Stimulated activated CD4-positive, alpha-beta T cell treated with anti-CD3 and anti-CD28 coated beads, TNF-alpha, amount 100 ng/mL, for 48 hours (primary cell): Measurements from ENCODE around the gene TMUB2.

Source experiments
- DNase-seq, 3 donors: peaks; one replicate each; pipeline ENCODE4 v3.0.0-alpha.2; 2020; ENCODE audit warnings: low read depth in 3 of 3

The TMUB2 gene

DNA sequence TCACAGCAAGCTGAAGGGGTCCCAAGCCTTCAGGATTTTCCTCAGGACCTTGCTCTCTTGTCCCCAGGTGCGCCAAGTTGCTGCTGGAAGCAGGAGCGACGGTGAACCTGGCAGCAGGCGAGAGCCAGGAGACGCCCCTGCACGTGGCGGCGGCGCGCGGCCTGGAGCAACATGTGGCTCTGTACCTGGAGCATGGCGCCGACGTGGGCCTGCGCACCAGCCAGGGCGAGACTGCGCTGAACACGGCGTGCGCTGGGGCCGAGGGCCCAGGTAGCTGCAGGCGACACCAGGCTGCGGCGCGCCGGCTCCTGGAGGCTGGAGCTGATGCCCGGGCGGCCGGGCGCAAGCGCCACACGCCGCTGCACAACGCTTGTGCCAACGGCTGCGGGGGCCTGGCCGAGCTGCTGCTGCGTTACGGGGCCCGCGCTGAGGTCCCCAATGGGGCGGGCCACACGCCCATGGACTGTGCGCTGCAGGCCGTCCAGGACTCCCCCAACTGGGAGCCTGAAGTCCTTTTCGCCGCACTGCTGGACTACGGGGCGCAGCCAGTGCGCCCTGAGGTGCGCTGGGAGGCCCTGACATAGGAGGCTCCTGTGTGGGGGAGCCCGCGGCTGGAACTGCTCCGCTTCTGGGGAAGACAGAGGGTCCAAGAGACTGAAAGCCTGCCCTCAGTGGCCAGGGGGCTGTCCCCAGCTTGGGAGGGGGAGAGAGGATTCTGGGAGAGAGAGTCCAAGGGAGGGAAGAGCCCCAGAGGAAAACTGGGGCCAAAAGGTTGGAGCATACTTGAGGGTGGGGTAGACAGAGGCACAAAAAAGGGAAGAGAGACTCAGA, 9.9 kb upstream of the TMUB2 start:
- no peak for DNase-seq

DNA sequence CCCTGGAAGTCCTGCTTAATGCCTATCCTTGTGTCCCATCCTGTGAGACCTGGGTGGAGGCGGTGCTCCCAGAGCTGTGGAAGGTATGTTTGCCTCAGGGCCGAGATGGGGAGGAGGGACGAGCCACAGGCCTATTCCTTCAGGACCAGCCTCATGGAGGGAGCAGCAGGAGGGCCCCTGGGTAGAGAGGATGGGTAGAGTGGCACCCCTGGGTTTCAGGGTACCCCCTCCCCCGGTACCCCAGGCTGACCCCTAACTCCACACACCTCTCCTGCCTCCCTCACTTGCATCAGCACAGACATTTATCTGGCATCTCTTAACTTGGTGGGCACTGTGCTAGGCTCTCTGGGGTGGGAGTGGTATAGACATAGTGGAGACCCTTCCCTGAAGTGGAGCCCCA, 9.1 kb upstream of the TMUB2 start:
- DNase-seq: no peak

DNA sequence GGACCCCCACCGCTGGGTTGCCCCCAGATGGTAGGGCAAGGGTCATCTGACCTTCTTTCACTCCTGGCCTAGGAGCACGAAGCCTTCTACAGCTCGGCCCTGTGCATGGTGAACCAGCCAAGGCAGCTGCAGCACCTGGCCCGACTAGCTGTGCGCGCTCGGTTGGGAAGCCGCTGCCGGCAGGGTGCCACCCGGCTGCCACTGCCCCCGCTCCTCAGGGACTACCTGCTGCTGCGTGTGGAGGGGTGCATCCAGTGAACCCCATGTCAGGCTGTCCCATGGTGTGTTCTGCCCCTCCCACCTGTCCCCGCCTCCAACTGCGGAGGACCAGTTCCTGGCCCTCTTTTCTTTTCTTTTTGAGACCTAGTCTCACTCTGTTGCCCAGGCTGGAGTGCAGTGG, 8.6 kb upstream of the TMUB2 start:
- no peak for DNase-seq

DNA sequence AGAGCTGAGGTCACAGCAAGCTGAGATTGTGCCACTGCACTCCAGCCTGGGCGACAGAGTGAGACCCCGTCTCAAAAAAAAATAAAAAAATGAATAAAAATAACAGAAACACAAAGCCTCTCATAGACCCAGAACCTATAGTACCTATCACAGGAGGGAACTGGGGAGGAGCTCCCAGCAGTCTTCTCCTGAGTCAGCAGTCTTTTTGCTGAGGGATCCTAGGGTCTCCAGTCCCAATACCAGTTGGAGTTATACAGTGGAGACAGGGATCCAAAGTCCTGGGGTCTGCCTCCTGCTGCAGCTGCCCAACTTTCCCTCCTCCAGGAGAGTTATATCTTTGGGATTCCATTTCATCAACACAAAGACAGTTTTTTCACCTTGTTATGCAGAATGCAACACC, 3.7 kb upstream of the TMUB2 start:
- DNase-seq: no peak

DNA sequence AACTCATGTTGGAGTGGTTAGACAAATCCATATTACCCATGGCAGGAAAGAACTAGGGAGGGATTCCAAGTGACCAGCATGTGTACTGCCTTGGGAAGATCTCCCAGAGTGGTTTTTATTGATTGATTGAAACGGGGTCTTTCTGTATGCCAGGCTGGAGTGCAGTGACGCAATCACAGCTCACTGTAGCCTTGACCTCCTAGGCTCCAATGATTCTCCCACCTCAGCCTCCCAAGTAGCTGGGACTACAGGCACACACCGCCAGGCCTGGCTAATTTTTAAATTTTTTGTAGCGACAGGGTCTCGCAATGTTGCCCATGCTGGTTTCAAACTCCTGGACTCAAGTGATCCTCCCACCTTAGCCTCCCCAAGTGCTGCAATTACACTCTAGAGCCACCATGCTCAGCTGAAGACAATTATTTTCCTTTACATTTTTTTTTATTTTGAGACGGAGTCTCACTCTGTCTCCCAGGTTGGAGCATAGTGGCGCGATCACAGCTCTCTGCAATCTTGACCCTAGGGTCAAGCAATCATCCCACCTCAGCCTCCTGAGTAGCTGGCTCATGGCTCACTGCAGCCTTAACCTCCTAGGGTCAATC, 2.5 kb upstream of the TMUB2 start:
- no peak for DNase-seq

DNA sequence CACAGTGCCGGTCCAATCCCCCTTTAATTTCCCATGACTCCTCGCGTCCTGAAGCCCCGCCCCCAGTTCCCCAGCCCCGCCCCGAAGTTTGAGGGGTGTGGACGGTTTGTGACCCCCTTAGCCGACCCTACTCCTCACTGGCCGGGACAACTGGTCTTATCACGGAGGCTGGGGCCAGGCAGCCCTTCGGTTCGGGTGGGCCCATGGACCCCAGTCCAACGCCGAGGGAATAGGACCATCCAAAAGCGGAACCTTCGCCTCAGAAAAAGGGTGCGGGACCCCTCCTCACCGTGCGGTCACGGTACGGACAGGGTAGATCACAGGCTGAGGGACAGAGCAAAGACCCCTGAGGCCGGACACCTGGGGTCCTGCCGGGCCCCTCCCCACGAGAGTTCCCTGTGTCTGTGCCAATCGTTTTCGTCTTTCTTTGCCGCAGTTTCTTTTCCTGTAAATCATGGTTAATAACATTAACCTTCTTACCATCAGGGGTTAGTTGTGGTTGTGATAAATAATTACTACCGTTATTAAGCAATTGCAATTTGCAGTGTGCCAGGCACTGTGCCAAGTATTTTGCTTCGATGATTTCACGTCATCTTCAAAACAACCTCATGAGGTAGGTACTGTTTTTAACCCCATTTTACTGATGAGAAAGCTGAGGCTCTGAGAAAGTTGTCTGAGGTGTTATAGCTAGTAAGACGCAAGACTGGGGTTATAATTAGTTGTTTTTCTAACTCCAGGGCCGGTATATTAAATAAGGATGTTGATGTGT, 543 bp downstream of the TMUB2 start:
- DNase-seq: peak in 1 of 3 donors; percentile 47

DNA sequence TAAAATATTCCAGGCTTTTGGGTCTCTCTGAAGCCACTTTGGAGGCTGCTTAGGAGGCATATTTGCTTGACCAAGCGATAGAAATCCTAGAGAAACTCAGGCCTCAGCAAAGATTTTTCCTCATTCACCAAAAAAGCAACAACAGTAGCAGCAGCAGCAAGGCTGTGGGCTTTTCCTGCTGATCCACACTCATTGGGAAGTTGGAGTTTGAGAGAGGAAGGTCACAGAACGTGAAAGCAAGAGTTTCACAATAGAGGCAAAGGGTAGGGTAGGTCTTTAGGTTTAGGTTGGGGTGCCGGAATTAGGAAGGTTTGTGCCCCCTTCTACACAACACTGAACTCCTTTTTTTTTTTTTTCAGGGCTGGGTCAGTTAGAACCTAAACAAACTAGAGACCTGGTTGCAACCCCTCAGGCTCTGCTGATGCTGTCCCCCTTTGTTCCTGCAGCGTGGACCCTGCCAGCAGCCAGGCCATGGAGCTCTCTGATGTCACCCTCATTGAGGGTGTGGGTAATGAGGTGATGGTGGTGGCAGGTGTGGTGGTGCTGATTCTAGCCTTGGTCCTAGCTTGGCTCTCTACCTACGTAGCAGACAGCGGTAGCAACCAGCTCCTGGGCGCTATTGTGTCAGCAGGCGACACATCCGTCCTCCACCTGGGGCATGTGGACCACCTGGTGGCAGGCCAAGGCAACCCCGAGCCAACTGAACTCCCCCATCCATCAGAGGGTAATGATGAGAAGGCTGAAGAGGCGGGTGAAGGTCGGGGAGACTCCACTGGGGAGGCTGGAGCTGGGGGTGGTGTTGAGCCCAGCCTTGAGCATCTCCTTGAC, 2.0 kb downstream of the TMUB2 start:
- no peak for DNase-seq

DNA sequence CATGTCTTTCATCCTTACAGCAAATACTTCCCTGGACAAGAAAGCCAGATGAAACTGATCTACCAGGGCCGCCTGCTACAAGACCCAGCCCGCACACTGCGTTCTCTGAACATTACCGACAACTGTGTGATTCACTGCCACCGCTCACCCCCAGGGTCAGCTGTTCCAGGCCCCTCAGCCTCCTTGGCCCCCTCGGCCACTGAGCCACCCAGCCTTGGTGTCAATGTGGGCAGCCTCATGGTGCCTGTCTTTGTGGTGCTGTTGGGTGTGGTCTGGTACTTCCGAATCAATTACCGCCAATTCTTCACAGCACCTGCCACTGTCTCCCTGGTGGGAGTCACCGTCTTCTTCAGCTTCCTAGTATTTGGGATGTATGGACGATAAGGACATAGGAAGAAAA, 3.7 kb downstream of the TMUB2 start:
- no peak for DNase-seq

DNA sequence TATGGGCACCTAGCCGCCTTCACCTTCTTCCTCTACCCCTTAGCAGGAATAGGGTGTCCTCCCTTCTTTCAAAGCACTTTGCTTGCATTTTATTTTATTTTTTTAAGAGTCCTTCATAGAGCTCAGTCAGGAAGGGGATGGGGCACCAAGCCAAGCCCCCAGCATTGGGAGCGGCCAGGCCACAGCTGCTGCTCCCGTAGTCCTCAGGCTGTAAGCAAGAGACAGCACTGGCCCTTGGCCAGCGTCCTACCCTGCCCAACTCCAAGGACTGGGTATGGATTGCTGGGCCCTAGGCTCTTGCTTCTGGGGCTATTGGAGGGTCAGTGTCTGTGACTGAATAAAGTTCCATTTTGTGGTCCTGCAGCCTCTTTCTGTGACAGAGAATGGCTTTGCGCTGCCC, 4.6 kb downstream of the TMUB2 start:
- no peak for DNase-seq

DNA sequence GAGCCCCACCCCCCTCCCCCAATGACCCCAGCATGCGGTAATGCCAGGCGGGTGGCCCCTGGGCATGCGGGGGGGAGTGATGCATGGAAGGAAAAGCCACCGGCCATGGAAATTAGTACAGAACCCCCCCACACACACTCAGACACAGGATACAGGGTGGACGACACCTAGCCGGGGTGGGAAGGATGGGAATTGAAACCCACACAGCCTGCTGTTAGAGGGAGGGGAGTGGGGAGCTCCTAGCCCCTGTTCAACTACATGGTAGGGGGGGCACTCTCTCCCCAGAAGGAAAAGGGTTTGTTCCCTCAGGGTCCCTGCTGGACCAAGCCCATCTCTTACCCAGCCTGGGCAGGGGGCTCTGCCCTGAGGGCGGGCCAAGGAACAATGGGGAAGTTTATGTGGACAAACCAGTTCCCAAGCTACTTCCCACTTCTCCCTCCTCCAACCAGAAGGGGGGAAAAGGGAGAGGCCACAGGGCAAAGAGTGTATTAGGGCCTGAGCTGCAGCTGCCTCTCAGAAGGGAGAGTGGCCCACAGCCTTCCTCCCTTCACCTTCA, 5.2 kb downstream of the TMUB2 start:
- no peak for DNase-seq

DNA sequence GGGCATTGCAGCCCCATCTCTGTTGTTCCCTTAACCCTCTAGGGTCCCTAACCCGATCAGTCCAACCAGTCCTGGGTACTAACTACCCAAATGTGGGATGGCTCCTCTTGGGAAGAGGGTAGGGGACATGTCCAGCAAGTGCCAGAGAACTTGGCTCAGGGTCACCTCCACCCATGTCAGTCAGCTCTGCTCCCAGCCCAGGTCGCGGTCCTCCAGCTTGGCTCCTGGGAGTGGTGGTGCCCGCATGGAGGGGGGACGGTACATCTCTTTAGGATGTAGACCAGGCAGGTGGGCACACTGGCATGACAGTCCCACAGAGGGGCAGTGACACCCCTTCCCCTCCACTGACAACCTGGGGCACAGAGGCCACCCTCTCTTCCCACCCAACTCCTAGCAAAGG, 6.0 kb downstream of the TMUB2 start:
- DNase-seq: no peak

DNA sequence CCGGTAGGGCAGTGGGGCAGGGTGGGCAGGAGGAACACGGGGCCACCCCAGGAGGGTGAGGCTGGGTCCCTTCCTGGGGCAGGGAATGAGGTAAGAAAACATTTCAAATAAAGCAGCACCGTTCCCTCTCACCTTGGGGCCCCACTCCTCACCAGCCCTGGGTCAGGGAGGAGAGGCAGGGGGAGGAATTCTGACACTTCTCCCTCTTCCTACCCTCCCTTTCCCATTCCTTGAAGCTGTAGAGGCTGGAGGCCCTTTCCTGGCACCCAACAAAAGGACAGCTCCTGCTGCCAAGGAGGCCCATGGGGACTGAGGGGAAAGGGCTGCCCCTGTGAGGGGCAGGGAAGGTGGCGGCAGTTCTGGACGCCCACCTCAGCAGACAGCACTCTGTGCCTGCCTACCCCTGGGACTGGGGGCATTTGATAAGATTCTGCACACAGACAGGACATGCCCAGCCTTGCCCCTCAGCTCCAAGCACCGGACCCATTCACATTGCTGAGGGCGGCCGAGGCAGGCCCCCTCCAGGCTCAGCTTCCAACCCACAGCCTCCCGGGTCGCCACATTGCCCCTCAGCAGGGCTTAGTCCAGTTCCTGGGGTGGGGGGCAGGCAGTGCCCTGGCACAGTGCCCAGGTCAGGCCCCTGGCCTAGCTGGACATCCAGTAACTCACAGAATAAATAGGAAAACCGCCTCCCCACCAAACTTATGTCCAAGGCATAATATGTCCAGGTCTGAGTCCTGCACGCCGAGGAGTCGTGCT, 6.7 kb downstream of the TMUB2 start:
- DNase-seq: no peak

DNA sequence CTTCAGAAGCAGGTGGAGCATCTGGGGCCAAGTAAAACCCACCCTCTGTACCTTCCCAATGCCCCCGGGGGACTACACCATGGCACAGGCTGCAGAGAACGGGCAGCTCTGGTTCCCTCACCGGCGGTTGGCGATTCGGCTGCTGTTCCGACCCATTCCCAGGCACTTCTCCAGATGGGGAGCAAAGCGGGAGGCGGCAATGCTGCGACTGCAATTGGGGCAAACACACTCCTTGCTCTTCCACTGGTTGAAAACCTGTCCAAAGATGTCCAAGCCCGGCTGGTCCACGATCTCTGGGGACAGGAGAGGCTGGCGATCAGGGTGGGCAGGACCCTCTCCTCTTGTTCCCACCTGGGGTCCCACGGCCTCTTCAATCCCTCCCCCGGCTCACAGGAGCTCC, 10.3 kb downstream of the TMUB2 start:
- DNase-seq: no peak

DNA sequence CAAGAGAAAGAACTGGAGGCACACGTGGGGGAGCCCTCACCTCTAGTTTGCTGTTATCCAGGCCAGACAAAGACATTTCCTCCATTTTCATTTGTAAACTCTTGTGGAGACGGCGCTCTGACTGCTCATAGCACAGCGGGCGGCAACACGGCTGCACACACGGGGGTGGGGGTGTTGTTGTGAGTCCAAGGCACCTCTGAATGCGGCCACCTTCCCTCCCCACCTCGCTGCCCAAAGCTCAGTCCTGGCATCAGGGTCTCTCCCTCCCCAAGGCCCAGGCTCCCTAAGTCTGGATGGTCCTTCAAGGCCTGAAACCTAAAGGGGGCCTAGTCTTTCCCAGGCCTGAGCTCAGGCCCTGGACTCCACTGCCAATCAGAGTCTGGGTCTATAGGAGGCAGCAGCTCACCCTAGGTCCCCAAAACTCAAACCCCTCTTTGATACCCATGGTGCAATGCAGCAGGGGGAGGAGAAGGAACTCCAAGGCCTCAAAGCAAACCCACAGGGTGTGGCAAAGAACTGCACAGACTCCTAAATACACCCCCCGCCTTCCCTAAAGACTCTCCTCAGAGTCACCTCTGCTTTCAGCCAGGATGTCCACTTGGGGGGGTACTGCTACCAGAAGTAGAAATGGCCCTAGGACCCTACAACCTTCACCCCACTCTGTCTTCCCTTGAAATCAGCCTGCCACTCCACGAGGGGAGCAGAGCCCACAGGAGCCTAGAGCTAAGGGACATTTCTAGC, 11.4 kb downstream of the TMUB2 start:
- DNase-seq: no peak

DNA sequence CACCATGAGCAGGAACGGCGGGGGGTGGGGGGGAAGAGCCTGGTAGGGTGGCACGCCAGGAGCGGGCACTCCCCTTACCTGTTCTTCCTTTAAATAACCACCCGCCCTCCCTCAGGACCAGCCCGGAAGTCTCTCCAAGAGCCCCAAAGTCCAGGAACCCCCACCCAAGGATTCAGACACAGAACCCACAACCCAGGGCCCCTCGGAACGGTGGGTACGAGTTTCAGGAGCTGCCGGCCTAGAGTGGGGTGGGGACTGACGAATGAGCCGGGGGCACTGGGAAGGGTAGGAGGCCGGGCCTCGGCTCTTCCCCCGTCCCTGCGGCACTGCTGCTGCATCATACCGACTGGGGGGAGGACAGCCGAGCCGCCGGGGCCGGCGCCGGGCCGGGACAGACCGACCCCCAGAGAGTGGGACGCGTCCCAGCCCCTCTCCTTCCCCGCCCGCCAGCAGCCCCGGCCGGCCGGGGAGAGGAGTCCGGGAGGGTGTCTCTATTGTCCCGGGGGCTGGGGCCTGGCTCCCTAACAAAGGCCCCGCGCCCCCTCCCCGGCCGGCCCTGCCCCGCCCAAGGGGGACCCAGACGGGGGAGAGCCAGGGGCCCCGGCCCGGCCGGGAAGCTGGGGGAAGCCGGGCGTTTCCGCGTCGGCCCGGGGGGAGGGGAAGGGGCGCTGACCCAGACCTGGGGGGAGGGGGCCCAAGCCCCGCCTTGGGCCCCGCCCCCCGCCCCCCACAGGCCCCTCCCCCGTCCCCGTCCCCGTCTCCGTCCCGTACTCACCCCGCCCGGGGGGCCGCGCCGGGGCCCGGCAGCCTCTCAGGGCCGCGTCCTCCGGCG, 12.2 kb downstream of the TMUB2 start:
- peak in 1 of 3 donors; percentile 55 for DNase-seq

DNA sequence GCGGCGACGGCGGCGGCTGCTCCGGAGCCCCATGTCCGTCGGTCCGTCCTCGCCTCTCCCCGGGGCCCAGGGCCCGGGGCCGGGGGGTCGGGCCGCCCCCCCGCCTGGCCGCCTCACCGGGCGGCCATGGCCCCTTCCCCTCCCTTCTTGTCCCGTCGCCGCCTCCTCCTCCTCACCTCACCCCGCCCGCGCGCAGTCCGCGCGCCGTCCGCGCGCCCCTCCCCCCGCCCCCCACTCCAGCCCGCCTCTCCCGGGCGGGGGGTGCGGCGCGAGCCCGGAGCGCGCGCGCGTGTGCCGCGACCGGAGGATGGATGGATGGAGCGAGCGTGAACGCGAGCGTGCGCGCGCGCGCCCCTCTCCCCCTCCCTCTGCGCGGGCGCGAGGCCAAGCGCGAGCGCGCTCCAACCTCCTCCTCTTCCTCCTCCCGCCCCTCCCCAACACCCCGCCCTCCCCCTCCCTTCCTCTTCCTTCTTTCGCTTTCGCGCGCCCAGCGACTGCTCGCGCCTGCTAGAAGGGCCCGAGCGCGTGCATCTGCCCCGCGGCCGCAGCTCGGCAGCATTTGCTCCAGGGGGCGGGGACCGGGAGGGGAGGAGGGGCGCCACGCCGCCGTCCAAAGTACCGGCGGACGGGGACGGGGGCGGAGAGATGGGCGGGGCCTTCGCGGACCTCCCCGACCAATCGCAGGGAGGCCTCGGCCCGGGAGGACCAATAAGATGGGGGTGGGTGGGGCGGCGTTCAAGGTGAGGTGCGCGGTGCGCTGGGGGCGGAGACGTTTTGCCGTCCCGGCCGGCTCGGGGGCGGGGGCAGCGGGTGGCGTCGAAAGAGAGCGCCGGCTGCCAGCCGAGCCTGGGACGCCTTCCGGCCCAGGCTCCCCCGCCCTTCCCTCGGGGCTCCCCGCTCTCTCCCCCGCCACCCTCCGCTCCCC, 13.0 kb downstream of the TMUB2 start, which contains the start of gene ATXN7L3:
Gene ATXN7L3 (minus strand): TSS at position 332 of the 925 bp plus-strand sequence. CDS start 1,814 bp downstream, outside the sequence.
- peak; percentile 99 to 100 (median 99) for DNase-seq

DNA sequence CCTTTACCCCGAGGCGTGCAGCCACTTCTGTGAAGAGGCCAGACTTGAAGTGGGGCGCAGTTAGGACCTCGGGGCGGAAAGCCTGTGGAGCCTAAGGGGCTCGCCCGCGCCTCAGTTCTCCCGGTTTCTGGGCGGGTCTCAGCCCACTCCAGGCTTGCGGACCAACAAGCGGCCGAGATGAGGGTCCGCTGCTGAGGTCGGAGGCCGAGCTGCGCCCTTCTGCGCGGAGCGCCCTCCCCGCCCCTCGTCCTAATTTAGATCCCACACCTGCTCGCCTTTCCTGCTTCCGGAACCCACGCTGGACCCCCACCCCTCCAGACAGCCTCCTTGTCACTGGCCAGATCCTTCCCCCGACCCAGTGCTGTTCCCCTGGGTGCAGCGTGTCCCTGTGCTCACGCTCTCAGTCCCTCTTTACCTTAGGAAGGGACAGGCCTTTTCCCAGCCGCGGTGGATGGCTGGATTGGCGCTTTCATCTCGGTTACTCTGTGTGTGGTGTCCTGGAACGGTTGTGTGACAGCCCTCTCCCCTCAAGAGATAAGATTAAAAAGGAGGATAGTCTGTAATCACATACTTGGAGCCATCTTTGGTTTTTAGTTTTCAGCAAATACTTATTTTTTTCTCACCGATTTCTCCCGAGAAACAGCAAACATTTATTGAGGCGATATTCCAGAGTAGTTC, 13.8 kb downstream of the TMUB2 start:
- DNase-seq: no peak
